ENCODE measurements around the gene EDEM2. TPM values are rescaled to one million over a fixed set of nuclear protein-coding genes. Genes with fewer than 3 reads are reported as not detected.

The EDEM2 gene
- total RNA-seq, 1 donor from 2014 or later, result 11.5 TPM

Other genes with a start within 250 kb of the EDEM2 start
- gene GSS, start 191.5 kb downstream of the EDEM2 start, total RNA-seq, result 27.5 TPM
- 238 TPM for gene MYH7B, start 191.5 kb downstream of the EDEM2 start, total RNA-seq
- gene TRPC4AP, start 54.5 kb downstream of the EDEM2 start, total RNA-seq, result 34.9 TPM
- gene PROCR, start 24.7 kb upstream of the EDEM2 start, total RNA-seq, result 5.4 TPM
- 0.40 TPM for gene MMP24, start 79.4 kb upstream of the EDEM2 start, total RNA-seq
- gene MMP24OS, start 130.8 kb upstream of the EDEM2 start, total RNA-seq, result 63.4 TPM
- 41.2 TPM for gene EIF6, start 137.4 kb upstream of the EDEM2 start, total RNA-seq
- not detected for gene FAM83C, start 145.1 kb upstream of the EDEM2 start, total RNA-seq